NCI-H446 treated with DMSO at 0.1 percent for 48 hours (cell line): ENCODE measurements around the gene RNF187.

ENCODE experiments used
- DNase-seq: peaks from one replicate; lab custom pipeline; 2025; lab: John Stamatoyannopoulos, UW

RNF187 gene

GRCh38 chr1:228487336-228488124, at the start of gene RNF187:
Gene RNF187, plus strand, starts transcription at chr1:228487382.
- no peak for DNase-seq

GRCh38 chr1:228437424-228437962, 49.7 kb upstream of the RNF187 start:
- DNase-seq = no peak

- no peak for DNase-seq
Observed at GRCh38 chr1:228438266-228438665, 48.9 kb upstream of the RNF187 start.

- DNase-seq = no peak
Observed at GRCh38 chr1:228440761-228441500, 46.3 kb upstream of the RNF187 start.

GRCh38 chr1:228443395-228443794, 43.8 kb upstream of the RNF187 start:
- no peak for DNase-seq

GRCh38 chr1:228445490-228445842, 41.7 kb upstream of the RNF187 start:
- DNase-seq = no peak

GRCh38 chr1:228445843-228446650, 41.1 kb upstream of the RNF187 start:
- no peak for DNase-seq

GRCh38 chr1:228446852-228447251, 40.3 kb upstream of the RNF187 start:
- no peak for DNase-seq

- DNase-seq = no peak
Observed at GRCh38 chr1:228448372-228448771, 38.8 kb upstream of the RNF187 start.

GRCh38 chr1:228450200-228450599, 37.0 kb upstream of the RNF187 start:
- DNase-seq = no peak

- DNase-seq = no peak
Observed at GRCh38 chr1:228452194-228453021, 34.8 kb upstream of the RNF187 start.

GRCh38 chr1:228453022-228453560, 34.1 kb upstream of the RNF187 start:
- no peak for DNase-seq

GRCh38 chr1:228453614-228454013, 33.6 kb upstream of the RNF187 start:
- no peak for DNase-seq

GRCh38 chr1:228454238-228454637, 32.9 kb upstream of the RNF187 start:
- no peak for DNase-seq

GRCh38 chr1:228455715-228456114, 31.5 kb upstream of the RNF187 start:
- no peak for DNase-seq

GRCh38 chr1:228456252-228457016, 30.7 kb upstream of the RNF187 start:
- no peak for DNase-seq

GRCh38 chr1:228457017-228457395, 30.2 kb upstream of the RNF187 start:
- DNase-seq = no peak

GRCh38 chr1:228457396-228458176, 29.6 kb upstream of the RNF187 start:
- peak; percentile 99 for DNase-seq
